Measurements from ENCODE around the gene RPS27.

GRCh38 chr1:153991806-153992205 lies 1.2 kb downstream of the RPS27 start:
- TF ChIP-seq CTCF (IDR thresholded peaks at IDR 0.05): no peak
- no peak for TF ChIP-seq EZH2 (IDR thresholded peaks at IDR 0.05; ENCODE audit: borderline replicate concordance, insufficient read depth, low read depth, low read length, poor library complexity, severe bottlenecking)
